Vagina (tissue), 2 donors: ENCODE results near the gene ASB4.

Source experiments
- CTCF ChIP-seq, 3 experiments: fragments of 450-650 bp in 2 of 3; fragments of 200-600 bp in 1 of 3; sonication (generic) in 1 of 3; IDR thresholded peaks; one replicate each; pipeline ENCODE4 v1.5.1; 2017 to 2019; ENCODE audit warnings: antibody characterized with exemption in 3 of 3, mild to moderate bottlenecking in 2 of 3, moderate library complexity in 2 of 3
- POLR2A ChIP-seq, 2 donors: fragments of 450-650 bp; IDR thresholded peaks; one replicate each; pipeline ENCODE4 v1.6.1; 2017; ENCODE audit warnings: antibody characterized with exemption in 2 of 2, mild to moderate bottlenecking in 2 of 2, moderate library complexity in 2 of 2
- POLR2AphosphoS5 ChIP-seq, 2 donors: sonication (generic); formaldehyde crosslinking; IDR thresholded peaks; one replicate each; pipeline ENCODE4 v1.9.0; 2017; ENCODE audit warnings: antibody characterized with exemption in 2 of 2, mild to moderate bottlenecking in 2 of 2, low read depth in 1 of 2; ENCODE audit not compliant: insufficient read depth in 1 of 2

GRCh38 chr7:95476904-95477594 is 8.7 kb upstream of the ASB4 start:
- TF ChIP-seq CTCF (IDR thresholded peaks at IDR 0.05) (peak; percentile 41 to 74 (median 63)), POLR2A (IDR thresholded peaks at IDR 0.05) (no peak), POLR2AphosphoS5 (IDR thresholded peaks at IDR 0.05; ENCODE audit: insufficient read depth in 1 of 2, low read depth in 1 of 2) (no peak)
